ENCODE data around the gene PABPN1L. TPM values are rescaled to one million over a fixed set of nuclear protein-coding genes. Genes with fewer than 3 reads are reported as not detected.

The PABPN1L gene, protein sequence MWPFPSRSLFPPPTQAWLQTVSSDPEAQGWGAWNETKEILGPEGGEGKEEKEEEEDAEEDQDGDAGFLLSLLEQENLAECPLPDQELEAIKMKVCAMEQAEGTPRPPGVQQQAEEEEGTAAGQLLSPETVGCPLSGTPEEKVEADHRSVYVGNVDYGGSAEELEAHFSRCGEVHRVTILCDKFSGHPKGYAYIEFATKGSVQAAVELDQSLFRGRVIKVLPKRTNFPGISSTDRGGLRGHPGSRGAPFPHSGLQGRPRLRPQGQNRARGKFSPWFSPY
- not detected in 2 replicates for total RNA-seq

DNA sequence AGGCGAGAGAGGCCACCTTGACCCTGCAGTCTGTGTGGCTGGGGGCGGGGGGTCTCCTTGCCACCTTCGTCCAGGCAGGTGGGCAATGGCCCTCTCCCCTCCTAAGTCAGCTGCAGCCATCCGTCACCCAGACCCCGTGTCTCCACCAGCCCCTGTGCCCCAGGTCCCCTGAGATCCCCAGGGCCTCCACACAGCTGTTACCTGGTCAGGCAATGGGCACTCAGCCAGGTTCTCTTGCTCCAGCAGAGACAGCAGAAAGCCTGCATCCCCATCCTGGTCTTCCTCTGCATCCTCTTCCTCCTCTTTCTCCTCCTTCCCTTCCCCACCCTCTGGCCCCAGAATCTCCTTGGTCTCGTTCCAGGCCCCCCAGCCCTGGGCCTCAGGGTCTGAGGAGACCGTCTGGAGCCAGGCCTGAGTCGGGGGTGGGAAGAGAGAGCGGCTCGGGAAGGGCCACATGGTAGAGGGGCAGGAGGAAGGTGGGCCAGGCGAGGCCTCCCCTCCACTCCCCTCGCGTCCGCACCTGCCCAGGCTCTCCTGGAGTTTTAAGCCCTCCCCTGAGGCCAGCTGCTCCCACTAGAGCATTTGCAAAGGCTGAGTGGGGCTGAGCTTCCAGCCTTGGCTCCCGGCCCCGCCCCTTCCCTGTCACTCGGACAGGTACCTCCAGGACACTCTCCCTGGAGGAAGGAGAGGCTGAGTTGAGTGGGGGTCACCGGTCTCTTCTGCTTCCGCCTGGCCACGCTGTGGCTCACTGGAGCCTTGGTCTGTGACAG lies at the start of gene PABPN1L:
TSS of gene PABPN1L (minus strand) at position 510 of the 770 bp plus-strand sequence. CDS start at position 456, 54 bp downstream.

GRCh38 chr16:88856828-88857727 lies 9.4 kb downstream of the PABPN1L start, which contains the start of the genes GALNS and TRAPPC2L:
TSS of gene GALNS (minus strand) at chr16:88856947. CDS start at chr16:88856877, 70 bp downstream.
TSS of gene TRAPPC2L (plus strand) at chr16:88857127. CDS start at chr16:88857151, 24 bp downstream.

Other genes with a start within 250 kb of the PABPN1L start
- not detected in 2 replicates for gene IL17C, start 228.1 kb downstream of the PABPN1L start, total RNA-seq
- gene CYBA, start 215.6 kb downstream of the PABPN1L start, total RNA-seq = 31.6 and 59.8 TPM in 2 replicates
- gene MVD, start 203.6 kb downstream of the PABPN1L start, total RNA-seq = 123 and 139 TPM in 2 replicates
- gene SNAI3, start 180.2 kb downstream of the PABPN1L start, total RNA-seq = not detected in 2 replicates
- 8.5 and 12.7 TPM in 2 replicates for gene RNF166, start 160.3 kb downstream of the PABPN1L start, total RNA-seq
- gene CTU2, start 160.2 kb downstream of the PABPN1L start, total RNA-seq = 20.6 and 29.5 TPM in 2 replicates
- 213 and 214 TPM in 2 replicates for gene PIEZO1, start 81.4 kb downstream of the PABPN1L start, total RNA-seq
- 16.5 and 27.0 TPM in 2 replicates for gene CDT1, start 62.9 kb downstream of the PABPN1L start, total RNA-seq
- 72.3 and 102 TPM in 2 replicates for gene APRT, start 54.7 kb downstream of the PABPN1L start, total RNA-seq
- 25.4 and 30.5 TPM in 2 replicates for gene GALNS, start 9.7 kb downstream of the PABPN1L start, total RNA-seq
- 54.9 and 66.1 TPM in 2 replicates for gene TRAPPC2L, start 9.5 kb downstream of the PABPN1L start, total RNA-seq
- gene CBFA2T3, start 110.5 kb upstream of the PABPN1L start, total RNA-seq = not detected in 2 replicates
- gene ACSF3, start 227.2 kb upstream of the PABPN1L start, total RNA-seq = 27.2 and 30.3 TPM in 2 replicates

Measured in subcutaneous preadipocyte (primary cell).